ENCODE results near the gene POP7. TPM values are rescaled to one million over a fixed set of nuclear protein-coding genes. Genes with fewer than 3 reads are reported as not detected.

The POP7 gene
- total and polyA plus RNA-seq, 4 donors: 19.1 to 40.1 (median 33.8) TPM

- Histone ChIP-seq H3K27ac (ENCODE audit: low read depth in 1 of 2, low read length in 2 of 2) (peak overlapping the region; percentile 89 to 96), H3K4me3 (ENCODE audit: low read depth in 1 of 3, low read length in 3 of 3) (no peak overlapping the region), H3K4me1 (ENCODE audit: control insufficient read depth in 4 of 4, insufficient read depth in 4 of 4, low read length in 3 of 4) (peaks cover 8 to 45% (median 24%) of the 10 kb centered on the region in 4 donors), H3K36me3 (ENCODE audit: control insufficient read depth in 4 of 4, insufficient read depth in 3 of 4, low read depth in 1 of 4, low read length in 3 of 4) (no peaks in the 10 kb centered on the region), H3K9ac (ENCODE audit: low read depth in 1 of 2, low read length in 2 of 2) (no peak overlapping the region), H3K27me3 (ENCODE audit: control insufficient read depth in 4 of 4, insufficient read depth in 4 of 4, low read length in 3 of 4) (no peaks in the 10 kb centered on the region), H3K9me3 (ENCODE audit: control insufficient read depth in 4 of 4, low read length in 3 of 4) (no peaks in the 10 kb centered on the region)
- no peak for DNase-seq (ENCODE audit: low spot score)
- TF ChIP-seq SP1 (IDR thresholded peaks at IDR 0.05) (no peak), ZBTB33 (IDR thresholded peaks at IDR 0.05) (no peak), HNF4A (conservative IDR thresholded peaks at IDR 0.05) (no peak)
- WGBS: 52% methylated on average over 6 of the region's 6 CpGs
Observed at GRCh38 chr7:100708395-100708794, 2.5 kb downstream of the POP7 start.

- TF ChIP-seq FOXA2 (IDR thresholded peaks at IDR 0.05) (no peak), CTCF (IDR thresholded peaks at IDR 0.05; ENCODE audit: low read depth, low read length, missing input control) (no peak), EGR1 (IDR thresholded peaks at IDR 0.05; ENCODE audit: low read depth in 2 of 2) (no peak), ZBTB33 (IDR thresholded peaks at IDR 0.05) (no peak), TAF1 (conservative IDR thresholded peaks at IDR 0.05) (no peak), YY1 (IDR thresholded peaks at IDR 0.05) (no peak), HNF4A (conservative IDR thresholded peaks at IDR 0.05) (no peak), ATF3 (IDR thresholded peaks at IDR 0.05) (no peak)
- TF ChIP-seq, protein P1, sequence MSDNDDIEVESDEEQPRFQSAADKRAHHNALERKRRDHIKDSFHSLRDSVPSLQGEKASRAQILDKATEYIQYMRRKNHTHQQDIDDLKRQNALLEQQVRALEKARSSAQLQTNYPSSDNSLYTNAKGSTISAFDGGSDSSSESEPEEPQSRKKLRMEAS (IDR thresholded peaks at IDR 0.05): no peak
- no peaks in the 10 kb centered on the region for H3K36me3 ChIP-seq (ENCODE audit: control insufficient read depth in 4 of 4, insufficient read depth in 3 of 4, low read depth in 1 of 4, low read length in 3 of 4)
- H3K9me3 ChIP-seq (ENCODE audit: control insufficient read depth in 4 of 4, low read length in 3 of 4): no peaks in the 10 kb centered on the region
- H3K4me3 ChIP-seq (ENCODE audit: low read depth in 1 of 3, low read length in 3 of 3): no peak overlapping the region
- H3K27me3 ChIP-seq (ENCODE audit: control insufficient read depth in 4 of 4, insufficient read depth in 4 of 4, low read length in 3 of 4): no peaks in the 10 kb centered on the region
- H3K9ac ChIP-seq (ENCODE audit: low read depth in 1 of 2, low read length in 2 of 2): no peak overlapping the region
- DNase-seq (ENCODE audit: low spot score): no peak
- peaks cover 8 to 38% (median 20%) of the 10 kb centered on the region in 4 donors for H3K4me1 ChIP-seq (ENCODE audit: control insufficient read depth in 4 of 4, insufficient read depth in 4 of 4, low read length in 3 of 4)
- 82% methylated on average over 4 of the region's 4 CpGs for WGBS
- peak overlapping the region; percentile 48 to 79 for H3K27ac ChIP-seq (ENCODE audit: low read depth in 1 of 2, low read length in 2 of 2)
Observed at GRCh38 chr7:100710452-100710851, 4.5 kb downstream of the POP7 start.

DNA sequence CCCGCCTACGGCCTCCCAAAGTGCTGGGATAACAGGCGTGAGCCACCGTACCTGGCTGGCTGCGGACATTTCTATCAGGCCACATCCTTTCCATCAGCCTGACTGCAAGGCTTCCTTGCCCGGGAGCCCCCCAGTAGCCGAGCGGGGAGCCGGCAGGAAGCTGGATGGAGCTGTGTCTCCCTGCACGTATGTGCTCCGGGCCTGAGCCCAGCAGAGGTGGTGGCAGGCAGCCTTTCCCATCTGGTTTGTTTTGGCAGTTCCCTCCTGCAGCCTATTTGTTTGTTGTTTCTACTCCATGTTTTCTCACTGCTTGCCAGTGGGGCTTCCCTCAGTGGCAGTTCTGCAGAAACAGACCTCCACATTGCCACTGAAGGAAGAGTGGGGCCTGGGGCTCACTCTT is 5.4 kb downstream of the POP7 start:
- H3K9ac ChIP-seq (ENCODE audit: low read depth in 1 of 2, low read length in 2 of 2): no peak overlapping the region
- H3K27me3 ChIP-seq (ENCODE audit: control insufficient read depth in 4 of 4, insufficient read depth in 4 of 4, low read length in 3 of 4): no peaks in the 10 kb centered on the region
- no peaks in the 10 kb centered on the region for H3K36me3 ChIP-seq (ENCODE audit: control insufficient read depth in 4 of 4, insufficient read depth in 3 of 4, low read depth in 1 of 4, low read length in 3 of 4)
- no peak for DNase-seq (ENCODE audit: low spot score)
- no peak overlapping the region for H3K4me3 ChIP-seq (ENCODE audit: low read depth in 1 of 3, low read length in 3 of 3)
- TF ChIP-seq, protein P1 (IDR thresholded peaks at IDR 0.05): no peak
- TF ChIP-seq YY1 (IDR thresholded peaks at IDR 0.05): peak; percentile 84
- peak overlapping the region; percentile 62 to 79 for H3K27ac ChIP-seq (ENCODE audit: low read depth in 1 of 2, low read length in 2 of 2)
- H3K9me3 ChIP-seq (ENCODE audit: control insufficient read depth in 4 of 4, low read length in 3 of 4): no peaks in the 10 kb centered on the region
- peaks cover 8 to 36% (median 19%) of the 10 kb centered on the region in 4 donors for H3K4me1 ChIP-seq (ENCODE audit: control insufficient read depth in 4 of 4, insufficient read depth in 4 of 4, low read length in 3 of 4)
- 55% methylated on average over 11 of the region's 11 CpGs for WGBS
